Measurements from ENCODE around the gene GARIN5B.

DNA sequence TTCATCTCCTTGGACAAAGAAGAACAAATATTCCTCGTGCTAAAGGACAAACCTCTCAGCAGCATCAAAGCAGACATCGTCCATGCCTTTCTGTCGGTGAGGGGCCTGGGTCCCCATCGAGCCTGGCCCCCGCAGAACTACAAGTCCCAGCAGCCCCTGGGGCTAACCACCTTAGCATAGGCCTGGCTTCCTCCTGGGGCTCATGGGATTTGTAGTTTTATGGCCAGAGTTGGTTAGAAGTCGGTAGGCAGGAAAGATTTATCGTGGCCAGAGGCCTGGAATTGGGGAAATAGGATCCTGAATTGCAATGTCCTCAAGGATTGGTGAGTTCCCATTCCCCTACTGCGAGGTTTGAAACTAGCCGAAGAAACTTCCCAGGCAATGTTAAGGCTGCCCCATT is 57.6 kb downstream of the GARIN5B start:
- TF ChIP-seq EZH2 (IDR thresholded peaks at IDR 0.05; ENCODE audit: insufficient read depth, poor library complexity, severe bottlenecking) (no peak), EZH2phosphoT487 (IDR thresholded peaks at IDR 0.05; ENCODE audit: insufficient read depth, low read depth) (no peak)
